NCI-H82 treated with DMSO at 0.1 percent for 48 hours (cell line): ENCODE data around the gene MYH14.

Experiments
- DNase-seq: peaks from one replicate; lab custom pipeline; 2025; ENCODE audit not compliant: unreplicated experiment; lab: John Stamatoyannopoulos, UW

The MYH14 gene

GRCh38 chr19:50358483-50359327, 155.3 kb downstream of the MYH14 start:
- no peak for DNase-seq

- DNase-seq, result no peak
These were observed 156.0 kb downstream of the MYH14 start for GRCh38 chr19:50359328-50359818.
